Superior temporal gyrus (tissue), 1 donor: ENCODE data around the gene UBE2N.

Source experiments
- DNase-seq: peaks from one replicate; pipeline ENCODE4 v3.0.0-alpha.2; 2016; ENCODE audit errors: extremely low spot score

The UBE2N gene

GRCh38 chr12:93441617-93442410, at the start of gene UBE2N:
TSS of gene UBE2N (minus strand) at chr12:93441947. CDS start at chr12:93441884, 63 bp downstream.
- DNase-seq, result peak; percentile 93

- no peak for DNase-seq
Measured at GRCh38 chr12:93484315-93484981, 42.7 kb upstream of the UBE2N start.

GRCh38 chr12:93483151-93483807, 41.5 kb upstream of the UBE2N start:
- DNase-seq, result no peak

- no peak for DNase-seq
Measured at GRCh38 chr12:93482721-93483120, 41.0 kb upstream of the UBE2N start.

- no peak for DNase-seq
Measured at GRCh38 chr12:93476555-93476954, 34.8 kb upstream of the UBE2N start.

GRCh38 chr12:93469386-93469785, 27.6 kb upstream of the UBE2N start:
- DNase-seq, result no peak

GRCh38 chr12:93468008-93468371, 26.2 kb upstream of the UBE2N start:
- no peak for DNase-seq

GRCh38 chr12:93467351-93468007, 25.7 kb upstream of the UBE2N start, which contains the start of gene MRPL42:
TSS of gene MRPL42 (plus strand) at chr12:93467514. CDS start at chr12:93469286, 1,772 bp downstream.
- DNase-seq, result peak; percentile 93

GRCh38 chr12:93466625-93467350, 25.0 kb upstream of the UBE2N start:
- no peak for DNase-seq

- no peak for DNase-seq
Measured at GRCh38 chr12:93465841-93466240, 24.1 kb upstream of the UBE2N start.

- no peak for DNase-seq
Measured at GRCh38 chr12:93461503-93461902, 19.8 kb upstream of the UBE2N start.

GRCh38 chr12:93460902-93461301, 19.2 kb upstream of the UBE2N start:
- no peak for DNase-seq

GRCh38 chr12:93460003-93460402, 18.3 kb upstream of the UBE2N start:
- DNase-seq, result no peak

- no peak for DNase-seq
Measured at GRCh38 chr12:93459097-93459496, 17.4 kb upstream of the UBE2N start.

- DNase-seq, result no peak
Measured at GRCh38 chr12:93456077-93456476, 14.3 kb upstream of the UBE2N start.

GRCh38 chr12:93453633-93454032, 11.9 kb upstream of the UBE2N start:
- DNase-seq, result no peak

GRCh38 chr12:93451423-93452158, 9.8 kb upstream of the UBE2N start:
- no peak for DNase-seq

GRCh38 chr12:93449277-93449676, 7.5 kb upstream of the UBE2N start:
- DNase-seq, result no peak

GRCh38 chr12:93448796-93449195, 7.0 kb upstream of the UBE2N start:
- no peak for DNase-seq

GRCh38 chr12:93447555-93448290, 6.0 kb upstream of the UBE2N start:
- DNase-seq, result no peak
